IMR-90 (cell line): ENCODE results near the gene IGF1R. TPM values are rescaled to one million over a fixed set of nuclear protein-coding genes. Genes with fewer than 3 reads are reported as not detected.
A peak's percentile ranks its signal among the peaks of the same experiment; 100 is the strongest.

Experiments
- ATAC-seq: fragments of 200-7000 bp; cut with Tn5 transposase; 2 replicates; pipeline ENCODE4 v1.9.1; 2020; ENCODE audit warnings: low read depth, mild to moderate bottlenecking, moderate library complexity
- BruUV-seq: library from RNA; stranded (reverse); fragments of 400-500 nt; replicated peaks from 2 replicates; lab custom pipeline; 2021; lab: Mats Ljungman, UMichigan
- CTCF ChIA-PET: fragments of 300-600 bp; formaldehyde crosslinking; extraction: SDS; loops from one replicate; lab custom pipeline; 2021; ENCODE audit warnings: antibody characterized with exemption; lab: Yijun Ruan, JAX
- POLR2A ChIA-PET: fragments of 300-600 bp; sonication (Branson Sonifier 250); formaldehyde crosslinking; loops from one replicate; lab custom pipeline; 2022; ENCODE audit warnings: antibody characterized with exemption; ENCODE audit not compliant: unreplicated experiment; lab: Charles Lee
- DNase-seq: peaks from one replicate; pipeline ENCODE4 v3.0.0; 2013
- H2AFZ ChIP-seq: replicated peaks from 2 replicates; pipeline ENCODE3; 2013; ENCODE audit warnings: low read length, mild to moderate bottlenecking; ENCODE audit not compliant: poor library complexity
- H2AK5ac ChIP-seq: 2 replicates; pipeline ENCODE4 v1.6.1; 2013; ENCODE audit warnings: low read depth, low read length, inconsistent platforms
- H2AK9ac ChIP-seq: replicated peaks from 2 replicates; pipeline ENCODE3; 2013; ENCODE audit warnings: mild to moderate bottlenecking, low read depth, low read length, moderate library complexity; ENCODE audit not compliant: poor library complexity
- H2BK120ac ChIP-seq: 2 replicates; pipeline ENCODE4 v1.6.1; 2013; ENCODE audit warnings: low read depth, low read length, inconsistent platforms
- H2BK15ac ChIP-seq: 3 replicates; pipeline ENCODE4 v1.6.1; 2013; ENCODE audit warnings: low read depth, low read length, inconsistent platforms
- H2BK20ac ChIP-seq: 2 replicates; pipeline ENCODE4 v1.6.1; 2013; ENCODE audit warnings: low read depth, mild to moderate bottlenecking, inconsistent platforms, low read length, moderate library complexity
- H2BK5ac ChIP-seq: 2 replicates; pipeline ENCODE4 v1.6.1; 2013; ENCODE audit warnings: mild to moderate bottlenecking, low read depth, low read length, inconsistent platforms; ENCODE audit not compliant: poor library complexity, severe bottlenecking
- H3K14ac ChIP-seq: replicated peaks from 2 replicates; pipeline ENCODE4 v1.6.1; 2013; ENCODE audit warnings: low read depth, low read length, inconsistent platforms
- H3K18ac ChIP-seq: 2 replicates; pipeline ENCODE4 v1.6.1; 2013; ENCODE audit warnings: low read depth, low read length, control low read depth
- H3K23ac ChIP-seq: 2 replicates; pipeline ENCODE4 v1.6.1; 2013; ENCODE audit warnings: low read depth, low read length, inconsistent platforms
- H3K27ac ChIP-seq: 2 replicates; pipeline ENCODE4 v1.5.1; 2013; ENCODE audit warnings: mild to moderate bottlenecking, control low read depth, low read length; ENCODE audit not compliant: insufficient read depth
- H3K27me3 ChIP-seq: 2 replicates; pipeline ENCODE4 v1.6.1; 2013; ENCODE audit warnings: low read length; ENCODE audit not compliant: control insufficient read depth, insufficient read depth
- H3K36me3 ChIP-seq: 2 replicates; pipeline ENCODE4 v1.6.1; 2013; ENCODE audit warnings: low read length, mixed read lengths; ENCODE audit not compliant: control insufficient read depth, insufficient read depth
- H3K4ac ChIP-seq: 2 replicates; pipeline ENCODE4 v1.6.1; 2013; ENCODE audit warnings: low read depth, low read length, inconsistent platforms
- H3K4me1 ChIP-seq: 2 replicates; pipeline ENCODE4 v1.6.1; 2013; ENCODE audit warnings: low read length, mixed read lengths; ENCODE audit not compliant: control insufficient read depth, insufficient read depth
- H3K4me2 ChIP-seq: 2 replicates; pipeline ENCODE4 v1.6.1; 2013; ENCODE audit warnings: low read depth, mild to moderate bottlenecking, control low read depth, low read length, moderate library complexity
- H3K4me3 ChIP-seq: 2 replicates; pipeline ENCODE4 v1.5.1; 2013; ENCODE audit warnings: low read depth, mild to moderate bottlenecking, control low read depth, low read length, moderate library complexity; ENCODE audit not compliant: insufficient read depth
- H3K56ac ChIP-seq: 2 replicates; pipeline ENCODE4 v1.6.1; 2013; ENCODE audit warnings: low read length, inconsistent platforms; ENCODE audit not compliant: insufficient read depth; ENCODE audit errors: extremely low read depth
- H3K79me1 ChIP-seq, 2 experiments: 2 replicates each; pipeline ENCODE4 v1.6.1; 2013; ENCODE audit warnings: low read length in 2 of 2, inconsistent platforms in 1 of 2, low read depth in 1 of 2
- H3K9ac ChIP-seq: 2 replicates; pipeline ENCODE4 v1.6.1; 2013; ENCODE audit warnings: low read depth, low read length, control low read depth
- H3K9me1 ChIP-seq: 2 replicates; pipeline ENCODE4 v1.6.1; 2013; ENCODE audit warnings: low read length, inconsistent platforms; ENCODE audit not compliant: insufficient read depth
- H3K9me3 ChIP-seq: 2 replicates; pipeline ENCODE4 v1.6.1; 2013; ENCODE audit warnings: low read length; ENCODE audit not compliant: control insufficient read depth, insufficient read depth
- H4K20me1 ChIP-seq: 2 replicates; pipeline ENCODE4 v1.6.1; 2013; ENCODE audit warnings: low read length, inconsistent platforms; ENCODE audit not compliant: insufficient read depth
- H4K5ac ChIP-seq: 2 replicates; pipeline ENCODE4 v1.6.1; 2013; ENCODE audit warnings: mild to moderate bottlenecking, low read depth, low read length, control low read depth
- H4K8ac ChIP-seq, 2 experiments: 2 replicates each; pipeline ENCODE4 v1.6.1; 2013; ENCODE audit warnings: low read depth in 2 of 2, low read length in 2 of 2, control low read depth in 1 of 2, inconsistent platforms in 1 of 2
- H4K91ac ChIP-seq: 2 replicates; pipeline ENCODE4 v1.6.1; 2013; ENCODE audit warnings: low read depth, low read length, inconsistent platforms; ENCODE audit not compliant: insufficient read depth
- BHLHE40 ChIP-seq: fragments of 150-350 bp; IDR thresholded peaks from 2 replicates; pipeline ENCODE4 v1.6.1; 2016; ENCODE audit warnings: mild to moderate bottlenecking, low read depth, low read length
- CEBPB ChIP-seq: IDR thresholded peaks from 2 replicates; pipeline ENCODE4 v1.6.1; 2012; ENCODE audit warnings: low read depth, low read length, improper control_type of control experiment
- CHD1 ChIP-seq: IDR thresholded peaks from 2 replicates; pipeline ENCODE4 v1.6.1; 2012; ENCODE audit warnings: low read depth, low read length, improper control_type of control experiment
- FOS ChIP-seq: fragments of 150-350 bp; IDR thresholded peaks from 2 replicates; pipeline ENCODE4 v1.6.1; 2016; ENCODE audit warnings: low read depth, low read length
- MAFK ChIP-seq: IDR thresholded peaks from 2 replicates; pipeline ENCODE4 v1.6.1; 2012; ENCODE audit warnings: low read depth, low read length, improper control_type of control experiment
- MAZ ChIP-seq: IDR thresholded peaks from 2 replicates; pipeline ENCODE4 v1.6.1; 2012; ENCODE audit warnings: low read depth, mild to moderate bottlenecking, low read length, improper control_type of control experiment, moderate library complexity, borderline replicate concordance
- MXI1 ChIP-seq: IDR thresholded peaks from 2 replicates; pipeline ENCODE4 v1.6.1; 2012; ENCODE audit warnings: low read depth, mild to moderate bottlenecking, low read length, moderate library complexity, borderline replicate concordance
- NFE2L2 ChIP-seq: fragments of 150-350 bp; IDR thresholded peaks from 2 replicates; pipeline ENCODE4 v1.6.1; 2016; ENCODE audit warnings: low read depth, mild to moderate bottlenecking, low read length
- POLR2A ChIP-seq: IDR thresholded peaks from 2 replicates; pipeline ENCODE4 v1.6.1; 2012; ENCODE audit warnings: mild to moderate bottlenecking, low read depth, low read length
- RAD21 ChIP-seq: IDR thresholded peaks from 2 replicates; pipeline ENCODE4 v1.6.1; 2012; ENCODE audit warnings: low read length, improper control_type of control experiment
- RCOR1 ChIP-seq: IDR thresholded peaks from 2 replicates; pipeline ENCODE4 v1.6.1; 2012; ENCODE audit warnings: mild to moderate bottlenecking, low read length, improper control_type of control experiment; ENCODE audit not compliant: insufficient replicate concordance
- RFX5 ChIP-seq: IDR thresholded peaks from 2 replicates; pipeline ENCODE4 v1.8.0; 2012; ENCODE audit warnings: low read depth, mild to moderate bottlenecking, low read length, moderate library complexity
- SMC3 ChIP-seq: fragments of 150-350 bp; IDR thresholded peaks from 2 replicates; pipeline ENCODE4 v1.6.1; 2016; ENCODE audit warnings: low read depth, mild to moderate bottlenecking, antibody characterized with exemption, low read length, moderate library complexity
- WGBS, 2 experiments: methylation state at CpG; one replicate each; pipeline versions ENCODE4 v1.1.5 to v1.1.7; 2013; ENCODE audit warnings: missing lambda C conversion rate in 2 of 2; ENCODE audit not compliant: insufficient read length in 1 of 2; ENCODE audit errors: extremely low coverage in 2 of 2; 5-methylcytosine and 5-hydroxymethylcytosine counted together
- dilution Hi-C: fragments of 300-500 bp; cut with HindIII; formaldehyde crosslinking; loops from one replicate; pipeline ENCODE4 v1.14.3; 2018; ENCODE audit warnings: low sequenced_read_pairs; ENCODE audit not compliant: unreplicated experiment
- in situ Hi-C: fragments of 300-500 bp; cut with MboI; formaldehyde crosslinking; loops from 3 replicates; pipeline ENCODE4 v1.14.3; 2019; ENCODE audit warnings: low sequenced_read_pairs, inconsistent platforms, mixed read lengths
- intact Hi-C: fragments of 100-400 bp; cut with micrococcal nuclease; formaldehyde crosslinking; loops from 2 replicates; pipeline ENCODE4 v1.10.0; 2022
- polyA plus RNA-seq, 3 experiments: library from polyadenylated mRNA; depleted of rRNA; stranded (reverse); fragments of >200 nt; gene quantifications; 2 replicates each; pipeline ENCODE4 v1.2.3, GENCODE V29; 2012; ENCODE audit warnings: low replicate concordance in 1 of 3
- total RNA-seq: library from RNA; depleted of rRNA; stranded (reverse); fragments of >200 nt; gene quantifications from 2 replicates; pipeline ENCODE4 v1.2.3, GENCODE V29; 2012
- TF ChIP-seq, protein P1 (sequence below): conservative IDR thresholded peaks from 2 replicates; pipeline ENCODE4 v1.5.1; 2012; ENCODE audit warnings: mild to moderate bottlenecking, low read depth, low read length, improper control_type of control experiment
- TF ChIP-seq, protein P2 (sequence below): fragments of 150-350 bp; IDR thresholded peaks from 2 replicates; pipeline ENCODE4 v1.6.1; 2016; ENCODE audit warnings: low read depth, mild to moderate bottlenecking, low read length, moderate library complexity, borderline replicate concordance
- TF ChIP-seq, protein P3 (sequence below): fragments of 150-350 bp; IDR thresholded peaks from 2 replicates; pipeline ENCODE4 v1.6.1; 2017; ENCODE audit warnings: mild to moderate bottlenecking, antibody characterized with exemption, low read length, low read depth

IGF1R gene
- total and polyA plus RNA-seq, 2 of the 4 experiments (the other 2 are of a cell fraction), result 24.0 to 24.9 TPM

DNA sequence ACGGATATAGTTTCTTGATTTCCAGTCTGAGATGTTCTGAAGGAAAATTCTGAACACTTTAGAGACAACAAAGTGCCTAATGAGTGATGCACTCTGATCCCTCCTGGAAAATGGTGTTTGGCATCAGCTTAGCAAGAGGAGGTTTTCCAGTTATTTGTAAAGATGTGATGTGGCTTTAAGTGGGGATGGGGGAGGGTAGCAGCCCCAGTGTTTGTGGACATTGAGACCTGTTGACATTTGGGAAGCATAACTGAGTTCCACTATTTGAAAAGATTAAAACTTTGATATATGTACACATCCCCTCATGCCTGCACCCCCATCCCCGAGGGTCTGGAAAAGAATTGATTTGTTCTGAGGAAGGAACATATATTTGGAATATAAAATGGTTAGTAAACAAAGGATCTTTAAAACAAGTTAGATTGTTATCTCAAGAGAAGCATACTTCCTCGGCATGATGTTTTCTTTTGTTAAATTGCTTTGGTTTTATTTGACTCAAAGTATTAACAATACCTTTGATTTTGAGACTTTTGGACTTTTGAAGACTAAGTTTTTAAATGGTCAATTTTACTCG is 6.5 kb downstream of the IGF1R start:
- H3K4me3 ChIP-seq, result no peak overlapping the region
- no peak overlapping the region for H3K27ac ChIP-seq
- H3K36me3 ChIP-seq, result peaks cover 3% of the 10 kb centered on the region
- DNase-seq, result no peak
- no peak overlapping the region for H2BK120ac ChIP-seq
- dilution Hi-C loops, result no loop called here
- no peak overlapping the region for H3K4ac ChIP-seq
- H4K8ac ChIP-seq, result no peak overlapping the region
- CTCF ChIA-PET, result interaction anchor here (0.6 to 0.7 kb wide), 4 partner anchors 14 to 295 kb away, joined by 3 to 4 read pairs (median 4); no protein-coding TSS in a partner anchor
- no peak overlapping the region for H3K18ac ChIP-seq
- H3K4me1 ChIP-seq, result peaks cover 16% of the 10 kb centered on the region
- peak overlapping the region; percentile 38; the same call in 1 of the 2 replicates for H3K4me2 ChIP-seq
- in situ Hi-C loops, result loop anchor here (10.0 kb wide), 1 partner anchor 420 kb away; no protein-coding TSS in a partner anchor
- H3K9ac ChIP-seq, result no peak overlapping the region
- H2BK15ac ChIP-seq, result no peak overlapping the region
- H2AFZ ChIP-seq, result no peak overlapping the region
- intact Hi-C loops, result loop anchor here (5.0 kb wide), 1 partner anchor 72 kb away; no protein-coding TSS in a partner anchor
- no peak overlapping the region for H2AK5ac ChIP-seq
- no peak for ATAC-seq
- peaks cover 11% of the 10 kb centered on the region for H3K9me1 ChIP-seq
- no CpG with 5 or more reads among the region's 4 CpGs for WGBS, 2 experiments
- H4K5ac ChIP-seq, result no peak overlapping the region
- no peaks in the 10 kb centered on the region for H3K27me3 ChIP-seq
- H4K91ac ChIP-seq, result no peak overlapping the region
- H3K14ac ChIP-seq, result peak overlapping the region; percentile 11; the same call in 1 of the 2 replicates
- peaks cover 89% of the 10 kb centered on the region for H4K20me1 ChIP-seq
- no peak overlapping the region for H3K56ac ChIP-seq
- no peak overlapping the region for H2AK9ac ChIP-seq
- no TSS peak for BruUV-seq
- no peak overlapping the region for H2BK5ac ChIP-seq
- 0 out of 2 replicates have a peak overlapping the region, but pooled peaks have one; percentile 26 for H3K23ac ChIP-seq
- no peaks in the 10 kb centered on the region for H3K9me3 ChIP-seq
- TF ChIP-seq BHLHE40 (no peak), NFE2L2 (no peak), MAZ (no peak), RAD21 (no peak), SMC3 (no peak), POLR2A (no peak), CEBPB (no peak), RFX5 (no peak), MXI1 (no peak), MAFK (no peak), CHD1 (no peak), FOS (no peak), RCOR1 (no peak)
- TF ChIP-seq, protein P1, sequence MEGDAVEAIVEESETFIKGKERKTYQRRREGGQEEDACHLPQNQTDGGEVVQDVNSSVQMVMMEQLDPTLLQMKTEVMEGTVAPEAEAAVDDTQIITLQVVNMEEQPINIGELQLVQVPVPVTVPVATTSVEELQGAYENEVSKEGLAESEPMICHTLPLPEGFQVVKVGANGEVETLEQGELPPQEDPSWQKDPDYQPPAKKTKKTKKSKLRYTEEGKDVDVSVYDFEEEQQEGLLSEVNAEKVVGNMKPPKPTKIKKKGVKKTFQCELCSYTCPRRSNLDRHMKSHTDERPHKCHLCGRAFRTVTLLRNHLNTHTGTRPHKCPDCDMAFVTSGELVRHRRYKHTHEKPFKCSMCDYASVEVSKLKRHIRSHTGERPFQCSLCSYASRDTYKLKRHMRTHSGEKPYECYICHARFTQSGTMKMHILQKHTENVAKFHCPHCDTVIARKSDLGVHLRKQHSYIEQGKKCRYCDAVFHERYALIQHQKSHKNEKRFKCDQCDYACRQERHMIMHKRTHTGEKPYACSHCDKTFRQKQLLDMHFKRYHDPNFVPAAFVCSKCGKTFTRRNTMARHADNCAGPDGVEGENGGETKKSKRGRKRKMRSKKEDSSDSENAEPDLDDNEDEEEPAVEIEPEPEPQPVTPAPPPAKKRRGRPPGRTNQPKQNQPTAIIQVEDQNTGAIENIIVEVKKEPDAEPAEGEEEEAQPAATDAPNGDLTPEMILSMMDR, result no peak
- TF ChIP-seq, protein P2, sequence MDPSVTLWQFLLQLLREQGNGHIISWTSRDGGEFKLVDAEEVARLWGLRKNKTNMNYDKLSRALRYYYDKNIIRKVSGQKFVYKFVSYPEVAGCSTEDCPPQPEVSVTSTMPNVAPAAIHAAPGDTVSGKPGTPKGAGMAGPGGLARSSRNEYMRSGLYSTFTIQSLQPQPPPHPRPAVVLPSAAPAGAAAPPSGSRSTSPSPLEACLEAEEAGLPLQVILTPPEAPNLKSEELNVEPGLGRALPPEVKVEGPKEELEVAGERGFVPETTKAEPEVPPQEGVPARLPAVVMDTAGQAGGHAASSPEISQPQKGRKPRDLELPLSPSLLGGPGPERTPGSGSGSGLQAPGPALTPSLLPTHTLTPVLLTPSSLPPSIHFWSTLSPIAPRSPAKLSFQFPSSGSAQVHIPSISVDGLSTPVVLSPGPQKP, result no peak
- TF ChIP-seq, protein P3, sequence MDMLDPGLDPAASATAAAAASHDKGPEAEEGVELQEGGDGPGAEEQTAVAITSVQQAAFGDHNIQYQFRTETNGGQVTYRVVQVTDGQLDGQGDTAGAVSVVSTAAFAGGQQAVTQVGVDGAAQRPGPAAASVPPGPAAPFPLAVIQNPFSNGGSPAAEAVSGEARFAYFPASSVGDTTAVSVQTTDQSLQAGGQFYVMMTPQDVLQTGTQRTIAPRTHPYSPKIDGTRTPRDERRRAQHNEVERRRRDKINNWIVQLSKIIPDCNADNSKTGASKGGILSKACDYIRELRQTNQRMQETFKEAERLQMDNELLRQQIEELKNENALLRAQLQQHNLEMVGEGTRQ, result no peak
- peaks cover 0 to 55% of the 10 kb centered on the region in 2 experiments; a peak in 3 of 4 replicates for H3K79me1 ChIP-seq
- no peak overlapping the region for H2BK20ac ChIP-seq
- POLR2A ChIA-PET, result no interaction called here
